HepG2 (cell line): ENCODE results near the gene ARHGAP15. TPM values are rescaled to one million over a fixed set of nuclear protein-coding genes. Genes with fewer than 3 reads are reported as not detected.

ENCODE experiments used
- ATAC-seq: fragments of 200-7000 bp; cut with Tn5 transposase; 3 replicates; pipeline ENCODE4 v1.9.1; 2020; ENCODE audit warnings: mild to moderate bottlenecking, moderate library complexity
- BruUV-seq: library from RNA; stranded (reverse); fragments of 400-500 nt; replicated peaks from 2 replicates; lab custom pipeline; 2021; lab: Mats Ljungman, UMichigan
- CTCF ChIA-PET: fragments of 300-600 bp; formaldehyde crosslinking; extraction: SDS; loops from one replicate; lab custom pipeline; 2021; ENCODE audit warnings: low total read pairs, inconsistent platforms, low intra/inter-chr PET ratio; lab: Yijun Ruan, JAX
- POLR2A ChIA-PET: fragments of 350-600 bp; sonication (Branson Sonifier 250); formaldehyde crosslinking; loops from one replicate; lab custom pipeline; 2020; ENCODE audit warnings: antibody characterized with exemption, inconsistent platforms; lab: Yijun Ruan, JAX
- DNase-seq: peaks from one replicate; pipeline ENCODE4 v3.0.0-alpha.2; 2015; ENCODE audit warnings: low spot score
- FAIRE-seq: peaks from 3 replicates; lab custom pipeline; 2011; peaks lifted over from hg19 to GRCh38; lab: Jason Lieb, UNC
- H2AFZ ChIP-seq: one replicate; pipeline ENCODE4 v1.6.1; 2011; ENCODE audit warnings: low read length, inconsistent platforms
- H3K27ac ChIP-seq: fragments of 300-600 bp; 3 replicates; pipeline ENCODE4 v1.8.0; 2011; ENCODE audit warnings: mixed run types, mild to moderate bottlenecking, mixed read lengths, low read length, inconsistent platforms; ENCODE audit not compliant: insufficient read depth; ENCODE audit errors: extremely low read length
- H3K27me3 ChIP-seq, 2 experiments: fragments of 200-600 bp in 1 of 2; 2 replicates in 1 of 2; 3 replicates in 1 of 2; pipeline versions ENCODE4 v1.6.0 to v1.8.0; 2011; ENCODE audit warnings: low read length in 2 of 2, mild to moderate bottlenecking in 2 of 2, moderate library complexity in 2 of 2, inconsistent platforms in 1 of 2; ENCODE audit not compliant: insufficient read depth in 2 of 2, control insufficient read depth in 1 of 2
- H3K36me3 ChIP-seq, 2 experiments: fragments of 200-600 bp in 1 of 2; replicated peaks in 1 of 2; 2 replicates in 1 of 2; 3 replicates in 1 of 2; pipeline versions ENCODE4 v1.5.1 to v1.8.0; 2011; ENCODE audit warnings: low read length in 2 of 2, inconsistent platforms in 1 of 2; ENCODE audit not compliant: insufficient read depth in 2 of 2, control insufficient read depth in 1 of 2
- H3K4me1 ChIP-seq: 2 replicates; pipeline ENCODE4 v1.5.1; 2012; ENCODE audit warnings: low read length, inconsistent platforms; ENCODE audit not compliant: insufficient read depth
- H3K4me2 ChIP-seq: 2 replicates; pipeline ENCODE4 v1.6.0; 2011; ENCODE audit warnings: low read depth, low read length, inconsistent platforms
- H3K4me3 ChIP-seq, 3 experiments: fragments of 200-600 bp in 1 of 3; sonication (generic), shearing (Covaris generic) in 1 of 3; replicated peaks in 1 of 3; 2 replicates each; pipeline ENCODE4 v1.5.1; 2011 to 2016; ENCODE audit warnings: low read length in 3 of 3, inconsistent platforms in 2 of 3, low read depth in 2 of 3, mild to moderate bottlenecking in 2 of 3, control low read depth in 1 of 3, mixed read lengths in 1 of 3; ENCODE audit not compliant: insufficient read depth in 1 of 3
- H3K79me2 ChIP-seq: one replicate; pipeline ENCODE4 v1.6.1; 2011; ENCODE audit warnings: low read length, inconsistent platforms; ENCODE audit not compliant: insufficient read depth
- H3K9ac ChIP-seq: 2 replicates; pipeline ENCODE4 v1.6.0; 2011; ENCODE audit warnings: mild to moderate bottlenecking, low read depth, low read length, inconsistent platforms; ENCODE audit not compliant: insufficient read depth
- H3K9me3 ChIP-seq: 2 replicates; pipeline ENCODE4 v1.5.1; 2012; ENCODE audit warnings: mild to moderate bottlenecking, low read length
- H4K20me1 ChIP-seq: 2 replicates; pipeline ENCODE4 v1.6.0; 2011; ENCODE audit warnings: inconsistent platforms, mild to moderate bottlenecking, low read length, moderate library complexity; ENCODE audit not compliant: insufficient read depth
- ATRX ChIP-seq: sonication (generic); formaldehyde crosslinking; IDR thresholded peaks from 2 replicates; pipeline ENCODE4 v1.4.0; 2020; ENCODE audit warnings: missing genetic modification reagents, borderline replicate concordance
- GTF3A ChIP-seq: sonication (generic); formaldehyde crosslinking; conservative IDR thresholded peaks from 2 replicates; pipeline ENCODE4 v1.4.0; 2020; ENCODE audit warnings: mild to moderate bottlenecking, missing genetic modification reagents
- POLR2AphosphoS5 ChIP-seq: IDR thresholded peaks from 2 replicates; pipeline ENCODE4 v1.6.1; 2012; ENCODE audit warnings: low read depth, low read length
- ZNF414 ChIP-seq: sonication (generic); formaldehyde crosslinking; IDR thresholded peaks from 2 replicates; pipeline ENCODE4 v1.5.0; 2020; ENCODE audit warnings: missing genetic modification reagents
- WGBS: methylation state at CpG from one replicate; pipeline ENCODE4 v1.1.6; 2017; ENCODE audit warnings: low lambda C conversion rate; 5-methylcytosine and 5-hydroxymethylcytosine counted together
- in situ Hi-C: cut with HindIII; loops from 2 replicates; pipeline ENCODE4 v1.10.0; 2017; ENCODE audit warnings: low pct_unique_long_range_greater_than_20kb; ENCODE audit not compliant: extremely low pct_ligation_motif_present
- intact Hi-C: fragments of 100-400 bp; cut with micrococcal nuclease; formaldehyde crosslinking; loops from one replicate; pipeline ENCODE4 v1.10.0; 2022; ENCODE audit not compliant: unreplicated experiment
- polyA plus RNA-seq, 8 experiments: library from polyadenylated mRNA; depleted of rRNA in 3 of 8; stranded (reverse) in 7 of 8; unstranded in 1 of 8; fragments of >200 nt; fragmentation: Illumina TruSeq in 4 of 8; extraction: Trizol in 4 of 8; gene quantifications; 2 replicates each; pipeline versions ENCODE4 v1.2.1 to v1.2.3, GENCODE V29; 2011 to 2016; ENCODE audit warnings: low read depth in 4 of 8, missing spikeins in 1 of 8, mixed read lengths in 1 of 8; ENCODE audit not compliant: insufficient read depth in 1 of 8
- total RNA-seq, 5 experiments: library from RNA; depleted of rRNA; stranded (reverse); fragments of >200 nt; fragmentation: Illumina TruSeq; extraction: Trizol; gene quantifications; 2 replicates each; pipeline ENCODE4 v1.2.3, GENCODE V29; 2016; ENCODE audit warnings: low read depth in 1 of 5
- TF ChIP-seq, protein P1 (sequence below): sonication (generic); formaldehyde crosslinking; IDR thresholded peaks from 2 replicates; pipeline ENCODE4 v1.5.0; 2020; ENCODE audit warnings: mild to moderate bottlenecking, missing genetic modification reagents, borderline replicate concordance
- TF ChIP-seq, protein P2 (sequence below): IDR thresholded peaks from 2 replicates; pipeline ENCODE4 v1.6.1; 2016; ENCODE audit warnings: low read depth
- TF ChIP-seq, protein P3 (sequence below): IDR thresholded peaks from 2 replicates; pipeline ENCODE4 v1.6.1; 2016; ENCODE audit warnings: control low read depth

The ARHGAP15 gene
- total and polyA plus RNA-seq, 2 of the 13 experiments (the other 11 are each of a cell fraction or from before 2014, with no cell fraction given), result 0.04 TPM; not detected in 1

GRCh38 chr2:143084462-143084861 is 44.8 kb upstream of the ARHGAP15 start (continued):
- TF ChIP-seq ATRX (no peak), GTF3A (no peak), ZNF414 (CRISPR knock-in tag) (no peak), POLR2AphosphoS5 (no peak)

GRCh38 chr2:143085125-143085784 is 44.0 kb upstream of the ARHGAP15 start:
- no peak overlapping the region for H2AFZ ChIP-seq
- H3K27me3 ChIP-seq, result no peaks in the 10 kb centered on the region
- H3K9ac ChIP-seq, result no peak overlapping the region
- CTCF ChIA-PET, result no interaction called here
- H3K4me1 ChIP-seq, result no peaks in the 10 kb centered on the region
- TF ChIP-seq, protein P1, sequence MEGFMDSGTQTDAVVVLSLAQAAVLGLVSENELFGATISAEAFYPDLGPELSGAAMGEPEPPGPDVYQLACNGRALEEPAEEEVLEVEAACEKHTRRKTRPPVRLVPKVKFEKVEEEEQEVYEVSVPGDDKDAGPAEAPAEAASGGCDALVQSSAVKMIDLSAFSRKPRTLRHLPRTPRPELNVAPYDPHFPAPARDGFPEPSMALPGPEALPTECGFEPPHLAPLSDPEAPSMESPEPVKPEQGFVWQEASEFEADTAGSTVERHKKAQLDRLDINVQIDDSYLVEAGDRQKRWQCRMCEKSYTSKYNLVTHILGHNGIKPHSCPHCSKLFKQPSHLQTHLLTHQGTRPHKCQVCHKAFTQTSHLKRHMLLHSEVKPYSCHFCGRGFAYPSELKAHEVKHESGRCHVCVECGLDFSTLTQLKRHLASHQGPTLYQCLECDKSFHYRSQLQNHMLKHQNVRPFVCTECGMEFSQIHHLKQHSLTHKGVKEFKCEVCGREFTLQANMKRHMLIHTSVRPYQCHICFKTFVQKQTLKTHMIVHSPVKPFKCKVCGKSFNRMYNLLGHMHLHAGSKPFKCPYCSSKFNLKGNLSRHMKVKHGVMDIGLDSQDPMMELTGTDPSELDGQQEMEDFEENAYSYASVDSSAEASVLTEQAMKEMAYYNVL (CRISPR knock-in tag), result no peak
- TF ChIP-seq, protein P2, sequence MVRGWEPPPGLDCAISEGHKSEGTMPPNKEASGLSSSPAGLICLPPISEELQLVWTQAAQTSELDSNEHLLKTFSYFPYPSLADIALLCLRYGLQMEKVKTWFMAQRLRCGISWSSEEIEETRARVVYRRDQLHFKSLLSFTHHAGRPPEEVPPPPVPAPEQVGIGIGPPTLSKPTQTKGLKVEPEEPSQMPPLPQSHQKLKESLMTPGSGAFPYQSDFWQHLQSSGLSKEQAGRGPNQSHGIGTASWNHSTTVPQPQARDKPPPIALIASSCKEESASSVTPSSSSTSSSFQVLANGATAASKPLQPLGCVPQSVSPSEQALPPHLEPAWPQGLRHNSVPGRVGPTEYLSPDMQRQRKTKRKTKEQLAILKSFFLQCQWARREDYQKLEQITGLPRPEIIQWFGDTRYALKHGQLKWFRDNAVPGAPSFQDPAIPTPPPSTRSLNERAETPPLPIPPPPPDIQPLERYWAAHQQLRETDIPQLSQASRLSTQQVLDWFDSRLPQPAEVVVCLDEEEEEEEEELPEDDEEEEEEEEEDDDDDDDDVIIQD (CRISPR knock-in tag), result no peak
- TF ChIP-seq, protein P3, sequence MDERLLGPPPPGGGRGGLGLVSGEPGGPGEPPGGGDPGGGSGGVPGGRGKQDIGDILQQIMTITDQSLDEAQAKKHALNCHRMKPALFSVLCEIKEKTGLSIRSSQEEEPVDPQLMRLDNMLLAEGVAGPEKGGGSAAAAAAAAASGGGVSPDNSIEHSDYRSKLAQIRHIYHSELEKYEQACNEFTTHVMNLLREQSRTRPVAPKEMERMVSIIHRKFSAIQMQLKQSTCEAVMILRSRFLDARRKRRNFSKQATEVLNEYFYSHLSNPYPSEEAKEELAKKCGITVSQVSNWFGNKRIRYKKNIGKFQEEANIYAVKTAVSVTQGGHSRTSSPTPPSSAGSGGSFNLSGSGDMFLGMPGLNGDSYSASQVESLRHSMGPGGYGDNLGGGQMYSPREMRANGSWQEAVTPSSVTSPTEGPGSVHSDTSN, result no peak
- TF ChIP-seq, all 625 proteins: peak for 0
- Histone ChIP-seq H3K36me3 (no peaks in the 10 kb centered on the region), H3K27ac (no peak overlapping the region), H3K4me2 (no peak overlapping the region), H4K20me1 (no peaks in the 10 kb centered on the region), H3K9me3 (no peaks in the 10 kb centered on the region), H3K79me2 (no peaks in the 10 kb centered on the region), H3K4me3 (no peak overlapping the region)
- in situ Hi-C loops, result no loop called here
- intact Hi-C loops, result no loop called here
- POLR2A ChIA-PET, result no interaction called here
- DNase-seq (no peak), ATAC-seq (no peak), FAIRE-seq (no peak)
- BruUV-seq, result no TSS peak
- 27% methylated on average over 1 of the region's 1 CpG for WGBS
